HEK293T (cell line): ENCODE data around the gene GREM1.

Experiments
- CTCF ChIA-PET: fragments of 350-600 bp; formaldehyde crosslinking; extraction: SDS; loops from one replicate; lab custom pipeline; 2021; ENCODE audit warnings: antibody characterized with exemption, inconsistent platforms; lab: Yijun Ruan, JAX
- POLR2A ChIA-PET: fragments of 350-600 bp; formaldehyde crosslinking; extraction: SDS; loops from one replicate; lab custom pipeline; 2020; ENCODE audit warnings: antibody characterized with exemption, inconsistent platforms; lab: Yijun Ruan, JAX
- DNase-seq: peaks from one replicate; pipeline ENCODE4 v3.0.0; 2012; ENCODE audit warnings: mixed read lengths; ENCODE audit errors: extremely low spot score
- ARNT ChIP-seq: fragments of 450-650 bp; IDR thresholded peaks from 2 replicates; pipeline ENCODE4 v1.6.1; 2017; ENCODE audit warnings: mild to moderate bottlenecking
- BHLHE40 ChIP-seq: fragments of 450-650 bp; IDR thresholded peaks from 2 replicates; pipeline ENCODE4 v1.6.1; 2016; ENCODE audit warnings: mild to moderate bottlenecking, moderate library complexity, borderline replicate concordance
- CTBP1 ChIP-seq: fragments of 450-650 bp; IDR thresholded peaks from 2 replicates; pipeline ENCODE4 v1.6.1; 2016; ENCODE audit warnings: borderline replicate concordance
- ELF4 ChIP-seq: fragments of 450-650 bp; IDR thresholded peaks from 2 replicates; pipeline ENCODE4 v1.6.1; 2017; ENCODE audit warnings: antibody characterized with exemption
- FOXA1 ChIP-seq: fragments of 450-650 bp; IDR thresholded peaks from 2 replicates; pipeline ENCODE4 v1.6.1; 2016; ENCODE audit warnings: mild to moderate bottlenecking
- FOXK2 ChIP-seq: fragments of 450-650 bp; IDR thresholded peaks from 2 replicates; pipeline ENCODE4 v1.6.1; 2016; ENCODE audit warnings: mild to moderate bottlenecking
- FOXM1 ChIP-seq: fragments of 450-650 bp; IDR thresholded peaks from 2 replicates; pipeline ENCODE4 v1.6.1; 2017; ENCODE audit warnings: mild to moderate bottlenecking, borderline replicate concordance
- HDGF ChIP-seq: fragments of 450-650 bp; IDR thresholded peaks from 2 replicates; pipeline ENCODE4 v1.6.1; 2017; ENCODE audit warnings: antibody characterized with exemption, borderline replicate concordance
- L3MBTL2 ChIP-seq: fragments of 450-650 bp; conservative IDR thresholded peaks from 2 replicates; pipeline ENCODE4 v1.6.1; 2016; ENCODE audit warnings: mild to moderate bottlenecking
- LEF1 ChIP-seq: fragments of 450-650 bp; IDR thresholded peaks from 2 replicates; pipeline ENCODE4 v1.6.1; 2017; ENCODE audit warnings: mild to moderate bottlenecking, borderline replicate concordance
- NFRKB ChIP-seq: fragments of 450-650 bp; IDR thresholded peaks from 2 replicates; pipeline ENCODE4 v1.6.1; 2016; ENCODE audit warnings: mild to moderate bottlenecking, moderate library complexity
- PKNOX1 ChIP-seq: fragments of 450-650 bp; IDR thresholded peaks from 2 replicates; pipeline ENCODE4 v1.6.1; 2016
- SP1 ChIP-seq: fragments of 450-650 bp; IDR thresholded peaks from 2 replicates; pipeline ENCODE4 v1.6.1; 2017
- SUZ12 ChIP-seq: fragments of 450-650 bp; IDR thresholded peaks from 2 replicates; pipeline ENCODE4 v1.6.1; 2016; ENCODE audit warnings: mild to moderate bottlenecking
- TARDBP ChIP-seq: fragments of 450-650 bp; IDR thresholded peaks from 2 replicates; pipeline ENCODE4 v1.6.1; 2016
- ZNF384 ChIP-seq: fragments of 450-650 bp; IDR thresholded peaks from 2 replicates; pipeline ENCODE4 v1.6.1; 2016

The GREM1 gene

GRCh38 chr15:32683906-32684584 lies 33.8 kb upstream of the GREM1 start:
- DNase-seq, result no peak
- ChIA-PET POLR2A (no interaction called here), CTCF (no interaction called here)
- TF ChIP-seq SUZ12 (no peak), L3MBTL2 (no peak), PKNOX1 (no peak), ARNT (no peak)

GRCh38 chr15:32685576-32685975 lies 32.2 kb upstream of the GREM1 start:
- ChIA-PET CTCF (no interaction called here), POLR2A (no interaction called here)
- DNase-seq, result no peak
- TF ChIP-seq CTBP1, result no peak
- TF ChIP-seq ARNT, result no peak
- no peak for TF ChIP-seq FOXK2
- TF ChIP-seq FOXM1, result no peak
- no peak for TF ChIP-seq TARDBP
- no peak for TF ChIP-seq SP1
- no peak for TF ChIP-seq BHLHE40
- TF ChIP-seq LEF1, result no peak
- no peak for TF ChIP-seq FOXA1

- ChIA-PET CTCF (no interaction called here), POLR2A (no interaction called here)
- DNase-seq, result no peak
- TF ChIP-seq ARNT (no peak), SUZ12 (no peak)
Measured at GRCh38 chr15:32687556-32687955, 30.2 kb upstream of the GREM1 start.

GRCh38 chr15:32688151-32688639 lies 29.6 kb upstream of the GREM1 start:
- ChIA-PET POLR2A (no interaction called here), CTCF (no interaction called here)
- no peak for TF ChIP-seq SUZ12
- TF ChIP-seq TARDBP, result no peak
- no peak for TF ChIP-seq LEF1
- no peak for TF ChIP-seq FOXA1
- DNase-seq, result no peak

- no peak for DNase-seq
- TF ChIP-seq L3MBTL2, result no peak
- TF ChIP-seq ZNF384, result no peak
- no peak for TF ChIP-seq FOXK2
- no peak for TF ChIP-seq TARDBP
- TF ChIP-seq CTBP1, result no peak
- no peak for TF ChIP-seq FOXM1
- TF ChIP-seq HDGF, result no peak
- no peak for TF ChIP-seq ARNT
- no peak for TF ChIP-seq BHLHE40
- no peak for TF ChIP-seq SP1
- TF ChIP-seq FOXA1, result no peak
- TF ChIP-seq SUZ12, result no peak
- no peak for TF ChIP-seq ELF4
- TF ChIP-seq NFRKB, result no peak
- no peak for TF ChIP-seq PKNOX1
- CTCF ChIA-PET, result interaction anchor here (0.6 kb wide), 1 partner anchor 76 kb away, joined by 5 read pairs; no protein-coding TSS in a partner anchor
- POLR2A ChIA-PET, result no interaction called here
Measured at GRCh38 chr15:32690941-32691688, 26.7 kb upstream of the GREM1 start.

- DNase-seq, result no peak
- ChIA-PET POLR2A (no interaction called here), CTCF (interaction anchor here (0.5 kb wide), 1 partner anchor 21 kb away, joined by 4 read pairs; no protein-coding TSS in a partner anchor)
- TF ChIP-seq PKNOX1, result no peak
- TF ChIP-seq SUZ12, result no peak
- TF ChIP-seq TARDBP, result no peak
- no peak for TF ChIP-seq FOXA1
- no peak for TF ChIP-seq FOXK2
- TF ChIP-seq L3MBTL2, result no peak
- no peak for TF ChIP-seq HDGF
- TF ChIP-seq LEF1, result no peak
- no peak for TF ChIP-seq ELF4
- TF ChIP-seq CTBP1, result no peak
- TF ChIP-seq FOXM1, result no peak
- TF ChIP-seq NFRKB, result no peak
- no peak for TF ChIP-seq BHLHE40
- TF ChIP-seq ARNT, result no peak
- TF ChIP-seq SP1, result no peak
- no peak for TF ChIP-seq ZNF384
Measured at GRCh38 chr15:32691689-32692038, 26.1 kb upstream of the GREM1 start.

GRCh38 chr15:32692286-32692685 lies 25.5 kb upstream of the GREM1 start:
- CTCF ChIA-PET, result interaction anchor here (0.5 kb wide), 1 partner anchor 20 kb away, joined by 4 read pairs; no protein-coding TSS in a partner anchor
- POLR2A ChIA-PET, result no interaction called here
- TF ChIP-seq HDGF (no peak), SP1 (no peak), PKNOX1 (no peak), TARDBP (no peak)
- no peak for DNase-seq
